Fibroblast of peridontal ligament (primary cell): ENCODE data around the gene MBTPS1.

Source experiments
- DNase-seq: peaks from one replicate; pipeline ENCODE4 v3.0.0-alpha.2; 2010; ENCODE audit errors: extremely low read depth

The MBTPS1 gene

DNA sequence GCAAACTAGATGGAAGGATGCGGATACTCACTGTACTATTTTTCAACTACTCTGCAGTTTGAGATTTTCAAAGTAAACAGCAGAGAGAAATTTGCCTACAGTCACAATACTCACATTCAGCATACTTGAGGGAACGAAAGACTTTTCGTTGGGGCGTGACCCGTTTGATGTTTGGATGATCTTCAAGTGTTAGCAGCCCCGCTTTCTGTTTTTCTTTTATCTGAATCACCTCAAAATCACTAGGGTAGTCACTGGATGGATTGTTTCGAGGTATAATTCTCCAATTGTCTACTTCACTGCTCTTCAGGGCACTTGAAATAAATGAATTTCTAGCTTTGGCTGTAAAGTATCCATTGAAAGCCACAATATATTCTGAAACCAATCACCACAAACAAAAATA, 17.8 kb downstream of the MBTPS1 start:
- peak; percentile 14 for DNase-seq

DNA sequence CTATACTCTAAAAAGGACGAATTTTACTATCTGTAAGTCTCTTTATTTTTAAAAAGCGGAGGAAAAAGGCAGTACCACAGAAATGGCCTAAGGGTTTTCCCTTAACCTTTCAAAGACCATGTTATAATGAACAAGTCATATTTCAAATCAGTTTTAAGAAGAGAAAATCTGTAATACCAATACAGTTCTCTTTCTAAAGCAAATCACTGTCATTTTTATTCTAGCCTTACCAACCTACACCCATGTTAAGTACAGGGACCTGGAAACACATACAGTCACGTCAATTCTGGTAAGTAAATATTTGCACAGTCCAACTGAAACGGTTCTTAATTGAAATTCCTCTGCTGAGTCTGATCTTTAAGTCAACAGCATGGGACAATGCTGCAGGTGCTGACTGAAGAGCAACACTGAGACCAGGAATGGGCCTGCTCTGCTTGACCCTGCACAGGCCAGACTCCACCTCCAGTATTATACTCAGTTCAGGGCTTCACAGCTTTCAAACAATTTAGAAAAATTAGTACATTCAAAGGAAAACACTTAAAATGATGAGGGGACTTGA, 20.2 kb downstream of the MBTPS1 start:
- no peak for DNase-seq

DNA sequence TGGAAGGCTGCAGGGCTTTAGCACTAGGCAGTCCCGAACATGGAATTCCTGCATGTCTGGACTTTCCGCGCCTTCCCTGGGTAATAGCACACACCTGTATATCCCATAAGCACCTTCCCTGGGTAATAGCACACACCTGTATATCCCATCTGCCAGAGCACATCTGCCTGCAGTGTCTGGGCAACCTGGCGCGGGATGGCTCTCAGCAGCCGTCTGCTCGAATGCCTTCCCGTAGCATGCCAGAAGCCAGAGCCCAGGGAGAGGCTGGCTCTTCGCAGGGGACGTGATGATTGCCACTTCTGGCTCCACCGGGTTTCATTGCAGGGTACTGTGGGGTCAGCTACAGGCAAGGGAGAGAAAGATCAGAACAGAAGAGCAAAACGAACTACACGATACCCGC, 21.3 kb downstream of the MBTPS1 start:
- no peak for DNase-seq

DNA sequence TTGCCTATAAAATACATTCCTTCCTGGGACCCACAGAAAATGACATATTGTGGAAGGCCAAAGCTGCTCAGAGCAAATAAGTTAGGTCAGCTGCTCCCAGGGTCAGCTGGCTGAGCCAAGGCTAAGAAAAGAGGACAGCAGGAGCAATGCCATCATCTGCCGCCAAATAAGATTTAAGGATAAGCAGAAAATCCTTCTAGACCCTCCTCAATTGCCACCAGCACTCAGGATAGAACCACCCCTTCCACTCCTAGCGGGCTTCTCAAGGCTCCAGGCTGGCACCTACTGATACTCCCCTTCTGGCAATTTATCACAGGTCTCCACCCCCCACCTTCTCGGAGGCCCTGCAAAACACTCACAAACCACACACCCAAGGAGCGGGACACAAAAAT, 22.9 kb downstream of the MBTPS1 start:
- no peak for DNase-seq

DNA sequence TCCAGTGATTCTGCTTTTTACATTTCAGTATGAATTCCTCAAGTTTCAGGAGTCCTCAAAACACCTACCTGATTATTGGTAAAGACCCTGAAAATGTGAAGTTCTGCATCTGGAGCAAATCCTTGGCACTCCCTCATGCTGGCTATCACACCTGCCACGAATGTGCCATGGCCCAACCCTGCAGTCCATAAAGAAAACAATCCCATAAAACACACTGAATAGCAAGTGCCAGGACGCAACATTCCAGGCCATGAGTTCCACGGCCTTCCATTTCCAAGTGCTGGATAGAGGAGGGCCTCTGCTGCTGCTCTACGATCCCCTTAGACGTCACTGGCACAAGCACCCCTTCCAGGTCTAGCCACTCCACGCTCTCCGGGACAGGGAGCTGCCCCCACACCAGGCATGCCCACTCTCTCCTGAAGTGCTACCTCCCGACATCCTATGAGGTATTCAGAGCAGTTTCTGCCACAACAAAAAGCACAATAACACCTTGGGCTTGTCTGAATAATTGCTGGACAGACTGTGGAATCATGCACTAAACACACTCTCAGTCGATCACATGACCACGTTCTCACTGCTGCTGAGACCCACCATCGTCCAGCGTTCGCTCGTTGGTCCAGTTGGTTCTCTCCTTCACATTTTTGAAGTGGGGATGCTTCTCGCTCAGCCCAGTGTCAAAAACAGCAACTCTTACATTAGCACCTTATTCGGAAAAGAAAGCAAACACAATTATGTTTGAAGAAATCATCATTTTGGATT, 23.4 kb downstream of the MBTPS1 start:
- DNase-seq = no peak

DNA sequence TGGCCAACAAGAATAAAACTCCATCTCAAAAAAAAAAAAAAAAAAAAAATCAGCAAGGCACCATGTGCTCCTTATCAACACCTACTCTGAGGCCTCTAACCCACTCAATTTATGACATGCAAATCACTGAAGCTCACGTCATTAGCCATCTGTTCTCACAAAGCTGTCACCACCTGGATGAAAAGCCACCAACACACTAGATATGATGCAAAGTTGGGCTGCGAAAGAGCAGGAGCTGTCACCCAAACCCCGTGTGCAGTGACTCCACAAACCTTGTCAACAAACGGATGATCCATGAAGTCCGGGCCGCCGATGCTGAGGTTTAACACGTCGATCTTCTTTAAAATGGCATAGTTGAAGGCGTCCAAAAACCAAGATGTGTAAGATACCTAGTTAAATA, 25.3 kb downstream of the MBTPS1 start:
- no peak for DNase-seq

DNA sequence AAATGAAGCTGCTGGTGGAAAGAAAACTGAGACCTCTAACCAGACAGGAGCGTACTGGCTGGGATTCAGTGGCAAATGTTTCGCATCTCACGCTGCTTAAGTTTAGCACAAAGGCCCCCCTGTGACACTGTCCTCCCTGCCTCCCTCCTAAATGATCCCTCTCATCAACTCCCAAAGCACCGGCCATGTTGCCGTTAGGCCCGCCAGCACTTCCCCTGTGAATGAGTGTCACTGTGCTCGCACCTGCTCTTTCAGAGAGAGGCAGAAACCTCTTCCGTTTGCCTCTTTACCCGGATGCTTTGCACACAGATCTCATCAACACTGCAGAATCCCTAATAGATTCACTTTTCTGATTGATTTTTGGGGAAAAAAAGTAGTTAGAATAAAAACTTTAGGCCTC, 26.5 kb downstream of the MBTPS1 start:
- DNase-seq = no peak

DNA sequence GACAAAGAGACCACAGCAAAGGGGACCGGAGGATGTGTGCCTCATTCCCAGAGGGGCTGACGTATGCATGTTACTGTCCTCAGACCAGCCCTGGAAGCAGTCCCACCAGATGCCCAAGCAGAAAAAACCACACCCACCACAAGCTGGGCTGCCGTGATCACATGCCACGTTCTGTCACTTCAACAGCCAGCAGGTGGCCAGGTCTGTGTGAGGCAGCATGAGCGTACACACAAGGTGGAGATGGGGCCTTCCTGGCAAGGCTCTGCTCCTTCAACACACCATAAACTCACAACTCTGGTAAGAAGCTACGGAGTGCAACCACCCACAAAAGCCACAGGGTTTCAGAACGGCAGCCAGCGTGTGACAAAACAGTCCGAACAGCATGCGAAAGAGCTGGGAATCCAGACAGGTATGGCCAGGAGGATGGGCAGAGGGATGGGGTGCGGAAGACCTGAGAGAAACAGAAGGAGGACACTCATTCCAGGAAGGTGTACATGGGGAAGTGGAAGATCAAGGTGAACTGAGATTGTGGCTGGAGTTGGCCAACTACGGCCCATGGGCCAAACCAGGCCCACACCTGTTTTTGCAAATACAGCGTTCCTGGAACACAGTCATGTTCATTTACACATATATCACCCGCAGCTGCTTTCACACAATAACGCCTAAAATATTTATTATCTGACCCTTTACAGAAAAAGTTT, 27.9 kb downstream of the MBTPS1 start:
- no peak for DNase-seq

DNA sequence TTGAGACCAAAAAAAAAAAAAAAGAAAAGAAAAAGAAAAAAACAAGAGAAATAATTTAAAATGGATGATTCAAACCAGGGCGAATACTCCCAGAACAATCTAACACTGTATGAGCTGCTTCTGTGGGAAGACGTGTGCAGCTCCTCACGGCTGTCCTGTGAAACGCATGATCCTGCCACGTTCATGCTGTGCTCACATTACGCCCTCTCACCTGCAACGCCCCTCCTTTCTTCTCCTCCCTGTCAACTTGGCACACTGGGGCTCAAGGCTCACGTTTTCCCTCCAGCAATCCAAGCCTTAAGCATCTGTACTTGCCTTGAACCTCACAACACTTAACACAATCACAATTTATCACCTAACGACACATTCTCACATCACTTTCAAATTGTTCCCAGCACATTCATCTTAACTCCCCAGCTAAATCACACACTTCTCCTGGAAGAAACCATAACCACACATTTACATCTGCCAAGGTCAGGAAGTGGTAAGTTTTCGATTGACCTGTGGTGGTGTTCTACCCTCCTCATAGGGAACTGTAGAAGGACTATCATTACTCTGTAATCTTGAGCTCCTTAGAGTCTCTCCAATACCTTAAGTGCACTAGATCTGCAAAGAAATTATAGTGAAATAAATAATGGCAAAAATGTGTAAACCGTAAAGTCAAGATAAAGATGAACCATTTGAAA, 29.1 kb downstream of the MBTPS1 start:
- DNase-seq = no peak

DNA sequence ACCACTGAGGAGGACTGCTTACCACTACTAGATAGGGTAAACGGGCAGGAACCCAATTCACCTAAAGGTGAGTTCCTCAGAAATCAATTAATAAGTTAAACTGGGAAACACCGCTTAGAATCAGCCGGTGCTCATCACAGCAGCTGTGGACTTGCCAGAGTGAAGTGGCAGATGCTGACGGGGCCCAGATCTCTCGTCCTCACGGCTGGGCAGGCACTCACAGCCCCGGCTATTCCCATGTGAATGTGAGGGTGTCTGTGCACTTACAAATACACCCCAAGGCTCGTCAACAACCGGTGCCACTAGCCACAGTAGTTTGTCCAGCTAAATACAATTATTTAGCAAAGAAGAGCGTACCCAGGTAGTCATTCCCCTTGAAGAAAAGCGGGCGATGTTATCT, 29.7 kb downstream of the MBTPS1 start:
- no peak for DNase-seq

DNA sequence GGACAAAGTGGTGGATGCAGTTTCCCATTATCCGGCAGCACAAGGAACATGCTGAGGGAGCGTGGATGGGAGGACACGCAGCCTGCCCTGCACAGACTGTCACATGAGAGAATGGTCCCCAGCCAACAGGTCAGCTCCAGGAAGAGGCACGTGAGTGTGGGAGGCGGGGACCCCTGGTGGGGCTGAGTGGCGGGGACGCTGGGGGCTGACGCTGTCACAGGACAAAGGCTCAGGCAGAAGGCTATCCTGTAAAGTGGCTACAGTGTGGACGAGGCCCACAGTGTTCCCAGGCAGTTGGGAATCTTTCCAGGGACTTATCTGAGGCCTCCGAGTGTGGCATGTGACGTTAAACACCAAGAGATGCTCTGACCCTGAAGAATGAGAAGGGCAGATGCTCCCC, 30.4 kb downstream of the MBTPS1 start:
- DNase-seq = no peak

DNA sequence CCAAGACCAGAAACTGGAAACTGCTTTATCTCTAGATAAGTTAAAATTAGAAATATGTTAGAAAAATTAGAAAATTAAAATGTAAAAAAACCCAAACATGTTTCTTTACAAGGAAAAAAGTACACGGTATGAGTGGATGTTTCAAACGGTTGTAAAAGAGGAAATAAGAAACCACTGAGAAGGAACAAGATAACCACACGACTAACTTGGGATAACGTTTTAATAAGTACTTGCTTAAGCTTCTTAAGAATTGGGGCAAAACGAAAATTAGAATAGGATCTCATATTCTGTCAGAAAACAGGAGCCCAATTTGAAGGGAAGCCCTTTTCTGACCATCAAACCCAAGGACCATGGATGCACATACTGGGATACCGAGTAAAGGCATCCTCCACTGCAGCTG, 31.0 kb downstream of the MBTPS1 start:
- no peak for DNase-seq

DNA sequence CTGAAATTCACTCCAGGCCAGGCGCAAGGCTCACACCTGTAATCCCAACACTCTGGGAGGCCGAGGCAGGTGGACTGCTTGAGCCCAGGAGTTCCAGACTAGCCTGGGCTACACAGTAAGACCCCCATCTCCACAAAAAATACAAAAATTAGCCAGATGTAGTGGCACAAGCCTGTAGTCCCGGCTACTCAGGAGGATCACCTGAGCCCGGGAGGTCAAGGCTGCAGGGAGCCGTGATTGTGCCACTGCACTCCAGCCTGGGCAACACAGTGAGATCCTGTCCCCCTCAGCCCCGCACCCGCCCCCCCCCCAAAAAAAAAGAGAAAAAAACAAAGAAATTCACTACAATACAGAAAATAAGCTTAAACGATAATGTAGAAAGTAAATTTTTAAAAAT, 31.5 kb downstream of the MBTPS1 start:
- DNase-seq = no peak

DNA sequence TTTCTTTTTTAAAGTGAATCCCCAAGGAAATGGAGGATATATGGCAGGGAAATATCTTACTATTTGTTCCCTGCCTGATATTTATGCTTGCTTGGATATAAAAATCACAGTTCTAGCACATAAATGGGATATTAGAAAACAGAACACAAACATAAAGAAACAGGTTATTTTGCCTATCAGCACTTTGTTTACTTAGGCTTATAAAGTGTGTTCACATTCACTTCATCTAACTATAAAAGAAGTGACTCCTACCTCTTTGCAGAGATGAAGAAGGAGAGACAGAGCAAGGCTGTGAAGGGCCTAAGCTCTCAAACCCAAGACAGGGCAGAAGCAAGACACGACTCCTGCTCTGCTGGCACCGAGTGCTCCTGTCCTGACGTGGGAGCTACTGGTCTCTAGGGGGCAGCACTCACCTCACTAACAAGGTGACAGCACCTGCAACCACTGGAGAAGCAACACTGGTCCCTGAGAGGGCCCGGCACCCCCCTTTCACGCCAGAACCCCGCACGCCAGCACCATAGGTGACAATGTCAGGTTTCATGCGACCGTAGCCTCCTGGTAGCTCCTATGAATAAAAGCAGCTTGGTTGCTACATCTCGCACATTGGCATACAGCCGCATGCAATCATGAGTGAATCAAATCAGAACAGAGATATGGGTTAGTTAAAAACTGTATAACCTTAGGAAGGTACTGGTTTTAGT, 32.0 kb downstream of the MBTPS1 start:
- peak; percentile 50 for DNase-seq

DNA sequence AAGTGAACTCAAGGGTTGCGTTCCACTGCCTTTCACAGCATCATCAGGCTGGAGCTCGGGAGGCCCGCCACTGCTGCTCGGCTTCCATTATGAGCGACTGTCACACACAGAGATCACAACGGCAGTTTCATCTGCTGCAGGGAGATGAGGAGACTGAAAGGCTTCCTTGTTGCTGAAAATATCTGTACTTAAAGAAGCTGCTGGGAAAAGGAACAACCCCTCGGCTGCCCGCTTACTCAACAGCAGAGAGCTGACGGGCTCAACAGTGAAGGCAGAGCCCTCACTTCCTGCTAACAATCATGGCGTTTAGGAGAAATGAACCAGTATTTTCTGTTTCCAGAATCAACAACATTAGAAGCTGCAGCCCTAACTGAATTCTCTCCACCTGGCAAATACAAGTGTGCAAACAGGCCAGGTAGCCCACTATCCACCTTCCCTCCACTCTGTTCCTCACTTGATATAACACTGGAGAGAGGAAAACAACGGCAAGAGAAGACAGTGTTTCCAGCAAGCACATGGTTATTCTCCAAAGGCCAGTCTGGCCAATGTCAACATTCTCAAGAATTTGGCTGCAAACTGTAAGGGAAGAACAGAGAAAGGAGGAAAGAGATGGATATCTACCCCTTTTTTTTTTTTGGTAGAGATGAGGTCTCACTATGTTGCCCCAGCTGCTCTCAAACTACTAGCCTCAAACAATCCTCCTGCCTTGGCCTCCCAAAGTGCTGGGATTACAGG, 33.7 kb downstream of the MBTPS1 start:
- DNase-seq = no peak

DNA sequence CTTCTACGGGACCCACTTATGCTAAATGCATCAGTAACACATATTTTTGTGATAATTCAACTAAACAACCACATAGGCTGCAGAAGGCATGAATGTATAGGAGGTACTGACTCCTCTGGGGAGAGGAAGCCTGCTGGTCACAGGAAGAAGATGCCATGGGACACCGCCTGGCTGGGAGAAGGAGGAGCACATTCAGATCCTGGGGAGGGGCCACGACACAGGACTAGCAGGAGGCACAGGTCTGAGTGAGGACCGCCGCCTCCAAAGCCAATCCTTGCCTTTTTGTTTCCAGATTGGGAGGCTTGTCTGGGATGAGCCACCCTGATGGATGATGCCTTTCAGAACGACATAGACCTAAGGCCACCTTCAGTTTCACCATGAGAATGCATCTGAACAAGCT, 34.6 kb downstream of the MBTPS1 start:
- no peak for DNase-seq

DNA sequence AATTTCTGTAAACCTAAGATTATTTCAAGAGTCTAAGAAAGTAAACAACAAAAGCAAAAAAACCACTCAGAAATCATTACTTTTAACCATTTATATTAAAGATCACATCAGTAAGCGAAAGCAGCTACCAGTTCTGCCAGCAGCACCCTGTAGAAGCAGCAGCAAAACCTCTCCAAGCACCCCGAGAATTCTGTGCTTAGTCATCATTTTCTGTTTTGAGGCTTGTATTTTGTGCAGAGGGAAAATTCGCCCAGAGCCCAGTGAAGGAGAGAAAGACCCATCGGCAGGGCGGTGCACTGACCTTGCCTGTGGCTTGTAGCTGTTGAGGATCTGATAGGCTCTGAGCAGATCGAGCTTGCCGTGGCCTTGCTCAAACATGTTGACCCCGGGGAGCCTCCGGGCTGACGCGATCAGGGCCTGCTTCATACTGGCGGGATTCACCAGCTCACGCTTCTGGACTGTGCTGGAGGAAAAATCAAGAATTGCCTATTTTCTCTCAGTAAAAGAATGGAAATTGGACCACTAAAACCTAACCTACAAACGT, 35.2 kb downstream of the MBTPS1 start:
- DNase-seq = no peak

DNA sequence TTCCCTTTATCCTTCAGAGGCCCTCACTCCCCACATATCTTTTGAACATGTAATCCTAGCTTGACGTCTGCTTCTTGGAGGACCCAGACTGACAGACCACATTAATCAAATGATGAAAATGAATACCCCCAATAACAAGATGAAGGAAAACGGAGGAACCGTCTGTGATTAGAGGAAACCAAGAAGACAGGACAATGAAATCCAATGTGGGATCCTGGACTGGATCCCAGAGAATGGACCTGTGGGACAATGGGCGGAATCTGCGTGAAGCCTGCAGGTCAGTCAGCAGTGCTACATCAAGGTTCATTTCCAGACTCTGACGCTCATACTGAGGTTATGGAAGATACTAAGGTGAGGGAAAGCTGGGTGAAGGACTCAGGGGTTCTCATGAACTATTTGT, 35.9 kb downstream of the MBTPS1 start:
- DNase-seq = no peak

DNA sequence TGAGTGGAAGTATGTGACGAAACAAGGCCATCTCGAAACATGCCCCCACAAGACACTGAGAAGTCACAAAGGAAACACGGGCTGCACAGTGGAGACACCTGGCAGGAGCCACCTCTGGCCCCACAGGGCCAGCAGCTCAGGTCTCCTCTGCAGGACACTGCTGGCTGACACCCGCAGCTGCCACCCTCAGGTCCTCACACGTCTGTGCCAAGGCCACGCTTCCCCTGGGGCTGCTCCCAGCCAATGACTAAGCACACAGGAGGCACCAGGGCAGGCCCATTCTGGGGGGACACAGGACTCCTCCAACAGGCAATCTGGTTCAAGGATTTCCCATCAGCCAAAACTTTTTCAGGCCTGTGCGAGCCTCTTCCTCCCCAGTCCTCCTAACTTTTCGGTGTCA, 36.4 kb downstream of the MBTPS1 start:
- no peak for DNase-seq

DNA sequence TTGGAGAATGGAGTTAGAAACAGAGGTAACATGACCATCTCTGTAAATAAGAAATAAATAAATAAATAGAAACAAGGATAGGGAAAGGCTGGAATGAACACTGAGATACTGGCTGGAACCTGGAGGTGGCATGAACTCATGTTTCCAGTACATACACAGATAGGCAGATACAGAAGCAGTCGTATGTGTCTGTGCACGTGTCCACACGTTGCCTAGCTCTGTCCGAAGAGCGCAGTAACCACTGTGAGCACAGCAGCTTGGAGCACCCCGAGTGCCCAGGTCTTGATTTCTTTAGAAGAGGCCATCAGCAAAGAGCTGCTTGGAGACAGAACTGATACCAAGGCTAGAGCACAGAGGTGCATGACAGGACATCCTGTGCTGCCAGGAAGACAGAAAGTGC, 37.1 kb downstream of the MBTPS1 start:
- DNase-seq = no peak

DNA sequence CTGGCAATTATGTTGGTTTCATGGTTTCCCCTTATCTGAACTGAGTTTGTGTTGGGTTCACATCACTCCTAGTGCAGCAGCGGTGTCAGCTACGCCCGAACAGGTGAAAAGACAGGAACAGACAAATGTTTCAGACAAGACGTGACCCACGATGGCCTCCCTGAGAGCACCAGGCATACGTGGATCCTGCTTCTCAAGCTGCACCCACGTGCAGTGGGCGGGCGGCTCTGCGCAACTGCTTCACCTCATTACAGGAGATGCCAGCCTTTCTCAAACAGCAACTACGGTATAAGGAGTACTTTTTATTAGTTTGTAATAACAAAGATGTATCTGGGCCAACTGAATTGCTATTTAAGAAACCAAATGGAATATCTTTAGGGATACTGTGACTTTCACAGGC, 41.4 kb downstream of the MBTPS1 start:
- DNase-seq = no peak
